GM18526 (cell line): Measurements from ENCODE around the gene TSG101.

Source experiments
- POLR2A ChIP-seq: IDR thresholded peaks from 3 replicates; pipeline ENCODE4 v1.6.1; 2011; ENCODE audit not compliant: insufficient read length; ENCODE audit errors: extremely low read depth

Gene TSG101

DNA sequence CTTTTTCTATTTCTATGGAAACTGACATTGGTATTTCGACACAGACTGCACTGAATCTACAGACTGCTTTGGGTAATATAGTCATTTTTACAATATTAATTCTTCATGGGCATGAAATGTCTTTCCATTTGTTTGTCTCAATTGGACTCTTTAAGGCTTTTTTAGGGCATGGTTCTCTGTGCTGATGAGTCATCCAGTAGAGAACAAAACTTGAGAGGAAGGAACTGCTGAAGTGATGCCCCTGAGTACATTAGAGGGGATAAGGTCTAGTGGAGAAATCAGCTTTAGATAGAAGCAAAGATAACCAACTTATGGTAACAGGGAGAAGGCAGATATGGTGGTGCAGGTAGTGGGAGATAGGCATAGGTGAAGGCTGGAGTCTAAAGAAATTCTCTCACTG lies 25.1 kb downstream of the TSG101 start:
- no peak for TF ChIP-seq POLR2A

DNA sequence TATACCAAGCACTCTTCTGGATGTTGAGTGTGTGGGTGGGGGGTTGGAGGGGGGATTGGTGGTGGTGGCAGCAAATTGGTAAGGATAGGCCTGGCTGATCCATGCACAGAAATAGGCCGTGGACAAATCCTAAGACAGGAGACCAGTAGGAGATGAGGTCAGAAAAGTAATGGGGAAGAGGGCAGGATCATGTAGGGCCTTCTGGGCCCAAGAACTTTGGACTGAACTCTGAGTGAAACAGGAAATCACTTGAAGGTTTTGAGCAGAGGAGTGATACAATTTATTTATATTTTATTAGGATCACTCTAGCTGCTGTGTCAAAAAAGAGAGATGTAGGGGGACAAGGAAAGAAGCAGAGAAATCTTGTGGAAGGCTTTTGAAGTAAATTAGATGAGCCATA lies 28.7 kb downstream of the TSG101 start:
- no peak for TF ChIP-seq POLR2A

DNA sequence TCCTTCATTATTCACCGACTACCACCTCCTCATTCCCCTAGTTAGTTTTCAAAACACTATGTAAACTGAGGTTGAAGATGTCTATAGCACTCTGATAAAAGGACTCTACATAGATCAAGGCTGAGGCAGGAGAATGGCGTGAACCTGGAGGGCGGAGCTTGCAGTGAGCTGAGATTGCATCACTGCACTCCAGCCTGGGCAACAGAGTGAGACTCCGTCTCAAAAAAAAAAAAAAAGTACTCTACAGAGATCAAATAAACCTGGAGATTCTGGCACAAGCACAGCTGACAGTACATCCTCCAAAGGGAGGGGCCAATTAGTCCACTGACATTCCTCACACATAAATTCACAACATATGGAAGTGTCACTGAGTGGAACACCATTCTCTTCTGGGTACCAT lies 31.0 kb downstream of the TSG101 start:
- TF ChIP-seq POLR2A: no peak

DNA sequence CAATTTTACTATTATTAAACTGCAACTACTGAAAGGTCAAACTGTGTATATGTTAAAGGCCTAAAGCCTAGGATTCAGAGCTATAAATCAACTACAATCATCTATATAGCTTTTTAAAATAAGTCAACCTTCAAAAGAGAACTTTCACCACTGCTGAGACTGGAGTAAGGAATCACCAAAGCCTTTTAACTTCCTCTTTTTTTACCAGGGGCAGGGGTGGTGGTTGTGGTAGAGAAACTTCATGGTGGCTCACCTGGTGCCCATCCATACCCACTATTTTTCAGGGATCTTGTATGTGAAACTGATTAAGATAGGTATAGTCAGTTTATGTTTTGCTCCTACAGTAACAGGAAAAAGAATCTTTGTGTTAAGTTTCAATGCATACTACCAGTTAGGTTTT lies 31.5 kb downstream of the TSG101 start:
- no peak for TF ChIP-seq POLR2A

DNA sequence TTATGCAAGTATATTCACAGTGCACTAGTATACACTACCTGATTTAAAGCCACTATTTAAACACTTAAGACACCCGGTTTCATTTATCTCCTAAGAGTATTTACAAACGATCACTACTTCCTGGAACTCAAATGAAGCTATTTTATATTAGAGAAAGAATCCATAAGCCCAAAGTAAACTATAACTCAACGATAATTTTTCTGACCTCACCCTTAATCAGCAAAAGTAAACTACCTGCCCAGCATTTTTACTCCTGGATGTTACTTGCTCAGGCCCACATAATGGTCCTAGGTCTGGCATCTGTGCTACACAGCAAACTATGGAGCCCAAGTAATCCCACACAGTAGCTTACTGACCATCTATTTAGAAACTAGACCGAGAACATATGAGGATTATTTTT lies 33.4 kb downstream of the TSG101 start:
- TF ChIP-seq POLR2A: no peak

DNA sequence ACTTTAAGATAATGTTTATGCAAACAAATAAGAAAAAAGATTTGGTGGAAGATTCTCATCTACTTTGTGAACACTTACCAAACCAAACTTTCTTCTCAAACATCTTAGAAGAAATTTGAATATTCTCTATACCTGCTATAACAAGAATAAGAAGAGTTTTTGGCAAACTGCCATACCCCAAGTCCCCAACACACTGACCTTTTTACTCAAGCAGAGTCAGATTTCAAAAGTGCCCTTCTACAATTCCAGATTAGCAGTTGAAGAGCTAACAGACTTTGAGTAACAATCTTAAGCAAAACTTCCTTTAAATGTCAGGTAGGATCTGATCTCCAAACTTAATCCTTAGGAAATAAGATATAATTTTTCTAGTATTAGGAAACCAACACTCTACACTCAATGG lies 33.9 kb downstream of the TSG101 start:
- TF ChIP-seq POLR2A: no peak

- TF ChIP-seq POLR2A: no peak
Observed at GRCh38 chr11:18491924-18492323, 34.8 kb downstream of the TSG101 start.

- no peak for TF ChIP-seq POLR2A
Observed at GRCh38 chr11:18490736-18491485, 35.8 kb downstream of the TSG101 start.

DNA sequence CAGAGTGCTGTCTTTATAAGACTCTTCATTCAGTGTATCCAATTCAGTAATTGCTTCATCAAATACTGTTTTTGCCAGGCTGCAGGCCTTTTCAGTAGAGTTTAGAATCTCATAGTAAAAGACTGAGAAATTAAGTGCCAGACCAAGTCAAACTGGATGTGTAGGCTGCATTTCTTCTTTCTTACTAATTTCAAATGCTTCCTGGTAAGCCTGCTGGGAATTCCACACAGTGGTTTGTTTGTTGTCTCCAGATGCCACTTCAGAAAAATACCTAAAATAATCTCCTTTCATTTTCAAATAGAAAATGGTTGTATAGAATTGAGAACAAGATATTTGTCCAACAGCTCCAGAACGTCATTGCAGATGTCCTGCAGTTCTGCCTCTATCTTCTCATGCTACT lies 36.4 kb downstream of the TSG101 start:
- no peak for TF ChIP-seq POLR2A

- no peak for TF ChIP-seq POLR2A
Observed at GRCh38 chr11:18485913-18486528, 40.7 kb downstream of the TSG101 start.

DNA sequence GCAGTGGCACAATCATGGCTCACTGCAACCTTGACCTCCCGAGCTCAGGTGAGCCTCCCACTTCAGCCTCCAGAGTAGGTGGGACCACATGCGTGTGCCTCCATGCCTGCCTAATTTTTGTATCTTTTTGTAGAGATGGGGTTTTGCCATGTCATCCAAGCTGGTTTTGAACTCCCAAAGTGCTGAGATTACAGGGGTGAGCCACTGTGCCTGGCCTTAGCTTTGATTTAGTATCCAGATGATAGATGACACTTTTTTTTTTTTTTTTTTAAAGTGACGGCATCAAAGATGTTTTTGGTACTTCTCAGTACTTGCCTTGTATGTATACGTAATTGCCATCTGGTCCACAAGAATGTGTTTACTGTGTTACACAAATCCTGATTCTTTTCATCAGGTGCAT lies 47.7 kb downstream of the TSG101 start:
- no peak for TF ChIP-seq POLR2A

DNA sequence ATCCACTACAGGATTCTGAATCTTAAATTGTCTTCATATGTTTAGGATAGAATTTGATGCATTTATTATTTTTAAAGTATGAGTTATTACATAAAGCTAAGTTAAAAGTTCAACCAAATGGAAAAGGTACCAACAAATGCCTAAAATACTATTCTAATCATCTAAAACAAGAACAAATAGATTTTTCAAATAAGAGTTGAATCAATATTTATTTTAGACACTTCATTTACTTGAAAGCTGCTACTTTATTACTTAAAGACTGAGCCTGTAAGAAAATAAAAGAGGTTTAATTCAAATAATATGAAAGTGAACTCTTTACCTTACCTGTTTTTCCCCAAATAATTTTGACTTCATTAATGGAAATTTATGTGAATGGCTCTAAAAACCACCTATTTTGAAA lies 54.2 kb downstream of the TSG101 start:
- TF ChIP-seq POLR2A: no peak

DNA sequence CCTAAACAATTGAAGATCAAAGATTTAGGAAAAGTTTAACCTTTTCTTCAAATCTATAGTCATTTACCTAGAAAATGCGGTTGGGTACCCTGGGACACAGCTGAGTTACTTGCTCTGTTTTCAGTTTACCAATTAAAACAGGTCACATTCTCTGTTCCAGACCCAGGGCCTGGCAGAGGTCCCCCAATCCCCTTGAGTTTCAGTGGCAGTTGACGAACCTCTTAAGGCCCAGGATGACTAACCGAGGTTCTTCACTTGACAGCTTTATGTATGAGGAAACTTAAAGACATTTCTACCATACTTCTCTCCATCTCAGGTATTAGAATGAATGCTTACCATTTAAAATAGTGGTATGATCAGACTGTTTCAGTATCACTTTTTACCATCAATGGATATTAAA lies 54.7 kb downstream of the TSG101 start:
- TF ChIP-seq POLR2A: no peak

DNA sequence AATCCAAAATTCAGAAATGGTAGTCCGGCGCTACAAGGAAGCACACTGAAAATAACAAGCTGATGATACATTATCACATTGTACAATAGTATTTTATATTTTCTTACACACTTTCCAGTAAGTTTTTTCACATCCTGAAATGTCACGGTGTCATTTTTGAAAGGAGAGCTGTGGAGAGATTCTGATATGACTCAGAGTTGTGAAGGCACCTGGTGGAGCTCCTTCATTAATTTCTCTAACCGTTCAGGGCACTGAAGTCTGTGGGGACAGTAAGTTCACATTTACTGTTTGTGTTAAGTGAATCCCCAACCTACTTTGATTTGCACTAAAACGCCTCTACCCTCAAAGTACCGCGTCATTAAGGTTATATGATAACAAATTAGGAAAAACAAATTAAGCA lies 57.8 kb downstream of the TSG101 start:
- TF ChIP-seq POLR2A: no peak

DNA sequence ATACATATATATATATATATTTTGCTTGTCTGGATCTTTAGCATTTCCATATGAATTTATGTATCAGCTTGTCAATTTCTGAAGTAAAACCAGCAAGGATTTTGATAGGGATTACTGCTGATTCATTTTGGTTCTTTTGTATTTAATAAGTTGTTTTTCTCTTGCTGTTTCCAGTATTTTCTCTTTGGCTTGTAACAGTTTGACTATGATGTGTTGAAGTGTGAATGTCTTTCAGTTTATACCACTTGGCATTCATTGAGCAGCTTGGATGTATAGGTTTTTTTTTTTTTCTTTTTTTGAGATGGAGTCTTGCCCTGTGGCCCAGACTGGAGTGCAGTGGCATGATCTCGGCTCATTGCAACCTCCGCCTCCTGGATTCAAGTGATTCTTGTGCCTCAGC lies 58.7 kb downstream of the TSG101 start:
- TF ChIP-seq POLR2A: no peak

DNA sequence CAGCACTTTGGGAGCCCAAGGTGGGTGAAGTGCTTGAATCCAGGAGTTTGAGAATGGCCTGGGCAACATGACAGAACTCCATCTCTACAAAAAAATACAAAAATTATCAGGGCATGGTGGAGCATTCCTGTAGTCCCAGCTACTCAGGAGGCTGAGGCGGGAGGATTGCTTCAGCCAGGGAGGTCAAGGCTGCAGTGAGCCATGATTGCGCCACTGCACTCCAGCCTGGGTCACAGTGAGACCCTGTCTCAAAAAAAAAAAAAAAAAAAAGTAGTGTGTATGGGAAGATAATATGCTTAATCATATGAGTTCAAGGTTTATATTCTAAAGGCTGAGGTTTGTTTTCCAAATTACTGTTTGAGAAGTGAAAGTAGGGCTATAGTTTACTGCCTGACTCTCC lies 60.3 kb downstream of the TSG101 start:
- TF ChIP-seq POLR2A: no peak

DNA sequence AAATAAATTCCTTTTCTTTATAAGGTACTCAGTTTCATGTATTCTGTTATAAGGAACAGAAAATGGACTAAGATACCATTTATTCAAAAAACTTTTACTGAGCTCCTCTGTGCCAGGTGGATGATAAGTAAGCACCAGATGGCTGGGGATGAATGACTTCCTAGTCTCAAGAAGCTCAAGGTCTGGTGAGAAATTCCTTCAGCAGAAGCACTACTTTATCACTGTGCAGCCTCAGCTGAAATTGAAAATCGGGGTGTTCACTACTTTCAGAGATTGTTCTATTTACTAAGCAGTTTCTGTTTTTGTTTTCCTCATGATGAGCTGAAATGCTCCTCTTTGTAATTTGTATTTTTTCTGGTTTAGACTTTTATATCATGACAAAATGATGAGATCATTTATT lies 63.3 kb downstream of the TSG101 start:
- TF ChIP-seq POLR2A: no peak
